WTC11 (cell line): ENCODE data around the gene EML6. TPM values are rescaled to one million over a fixed set of nuclear protein-coding genes. Genes with fewer than 3 reads are reported as not detected.

Source experiments
- ATAC-seq: fragments of 200-7000 bp; cut with Tn5 transposase; 2 replicates; pipeline ENCODE4 v1.10.0; 2021; ENCODE audit warnings: mild to moderate bottlenecking, moderate library complexity
- CTCF ChIA-PET: fragments of 300-600 bp; sonication (Branson Sonifier 250); formaldehyde crosslinking; loops from one replicate; lab custom pipeline; 2021; ENCODE audit warnings: antibody characterized with exemption; lab: Charles Lee
- POLR2A ChIA-PET: fragments of 350-600 bp; sonication (Branson Sonifier 250); formaldehyde crosslinking; loops from one replicate; lab custom pipeline; 2021; ENCODE audit warnings: antibody characterized with exemption; lab: Charles Lee
- DNase-seq: peaks from one replicate; pipeline ENCODE4 v3.0.0; 2021; ENCODE audit warnings: low spot score
- H3K27ac Mint-ChIP-seq: 2 replicates; pipeline ENCODE4 v1.8.0; 2021; ENCODE audit warnings: mixed read lengths
- H3K27me3 Mint-ChIP-seq: 2 replicates; pipeline ENCODE4 v1.8.0; 2021; ENCODE audit warnings: low read depth, mild to moderate bottlenecking, moderate library complexity, mixed read lengths
- H3K36me3 Mint-ChIP-seq: 2 replicates; pipeline ENCODE4 v1.8.0; 2021; ENCODE audit warnings: mixed read lengths
- H3K4me1 Mint-ChIP-seq: 2 replicates; pipeline ENCODE4 v1.8.0; 2022; ENCODE audit warnings: mixed read lengths
- H3K4me3 Mint-ChIP-seq: 2 replicates; pipeline ENCODE4 v1.8.0; 2021; ENCODE audit warnings: mild to moderate bottlenecking, moderate library complexity, mixed read lengths
- H3K9me3 Mint-ChIP-seq: 2 replicates; pipeline ENCODE4 v1.8.0; 2021; ENCODE audit warnings: mixed read lengths
- AR ChIP-seq: fragments of 250-450 bp; sonication (Bioruptor Pico); IDR thresholded peaks from 2 replicates; pipeline ENCODE4 v1.9.0; 2021; ENCODE audit warnings: mild to moderate bottlenecking
- ATF3 ChIP-seq: sonication (generic); formaldehyde crosslinking; conservative IDR thresholded peaks from 2 replicates; pipeline ENCODE4 v1.8.1; 2022; ENCODE audit warnings: mild to moderate bottlenecking, missing genetic modification reagents
- CREM ChIP-seq: sonication (generic); formaldehyde crosslinking; IDR thresholded peaks from 2 replicates; pipeline ENCODE4 v1.8.1; 2022; ENCODE audit warnings: mild to moderate bottlenecking, missing genetic modification reagents, moderate library complexity
- ERG ChIP-seq: fragments of 250-450 bp; sonication (Bioruptor Pico); IDR thresholded peaks from 2 replicates; pipeline ENCODE4 v1.8.0; 2021; ENCODE audit warnings: mild to moderate bottlenecking
- ETV6 ChIP-seq: sonication (generic); formaldehyde crosslinking; IDR thresholded peaks from 2 replicates; pipeline ENCODE4 v1.8.1; 2022; ENCODE audit warnings: mild to moderate bottlenecking, missing genetic modification reagents
- FOXP1 ChIP-seq: sonication (generic); formaldehyde crosslinking; IDR thresholded peaks from 2 replicates; pipeline ENCODE4 v1.8.0; 2022; ENCODE audit warnings: missing genetic modification reagents, mild to moderate bottlenecking, moderate library complexity, borderline replicate concordance
- HMGXB4 ChIP-seq: sonication (generic); formaldehyde crosslinking; IDR thresholded peaks from 2 replicates; pipeline ENCODE4 v1.8.1; 2023; ENCODE audit warnings: mild to moderate bottlenecking, moderate library complexity, missing genetic modification reagents
- MLX ChIP-seq: sonication (generic); formaldehyde crosslinking; IDR thresholded peaks from 2 replicates; pipeline ENCODE4 v1.8.1; 2023; ENCODE audit warnings: mild to moderate bottlenecking, missing genetic modification reagents, moderate library complexity
- MYBL2 ChIP-seq: sonication (generic); formaldehyde crosslinking; IDR thresholded peaks from 2 replicates; pipeline ENCODE4 v1.8.1; 2023; ENCODE audit warnings: mild to moderate bottlenecking, moderate library complexity, missing genetic modification reagents
- NFATC4 ChIP-seq: fragments of 250-450 bp; sonication (Bioruptor Pico); IDR thresholded peaks from 2 replicates; pipeline ENCODE4 v1.9.0; 2021; ENCODE audit warnings: mild to moderate bottlenecking
- NR2C2 ChIP-seq: sonication (generic); formaldehyde crosslinking; IDR thresholded peaks from 2 replicates; pipeline ENCODE4 v1.8.0; 2022; ENCODE audit warnings: mild to moderate bottlenecking, missing genetic modification reagents
- NR3C1 ChIP-seq: sonication (generic); formaldehyde crosslinking; conservative IDR thresholded peaks from 2 replicates; pipeline ENCODE4 v1.8.1; 2023; ENCODE audit warnings: low read depth, mild to moderate bottlenecking, missing genetic modification reagents
- OVOL2 ChIP-seq: fragments of 250-450 bp; sonication (Bioruptor Pico); IDR thresholded peaks from 2 replicates; pipeline ENCODE4 v1.9.0; 2021; ENCODE audit warnings: mild to moderate bottlenecking, borderline replicate concordance
- PREB ChIP-seq: sonication (generic); formaldehyde crosslinking; IDR thresholded peaks from 2 replicates; pipeline ENCODE4 v1.8.1; 2022; ENCODE audit warnings: mild to moderate bottlenecking, missing genetic modification reagents, moderate library complexity, borderline replicate concordance
- RORB ChIP-seq: fragments of 250-450 bp; sonication (Bioruptor Pico); IDR thresholded peaks from 2 replicates; pipeline ENCODE4 v1.9.0; 2021; ENCODE audit warnings: mild to moderate bottlenecking
- TCF7 ChIP-seq: sonication (generic); formaldehyde crosslinking; IDR thresholded peaks from 2 replicates; pipeline ENCODE4 v1.8.0; 2022; ENCODE audit warnings: mild to moderate bottlenecking, low read depth, missing genetic modification reagents, moderate library complexity
- TEAD1 ChIP-seq: sonication (generic); formaldehyde crosslinking; IDR thresholded peaks from 2 replicates; pipeline ENCODE4 v1.8.0; 2022; ENCODE audit warnings: mild to moderate bottlenecking, missing genetic modification reagents
- TEAD4 ChIP-seq: sonication (generic); formaldehyde crosslinking; IDR thresholded peaks from 2 replicates; pipeline ENCODE4 v1.8.0; 2022; ENCODE audit warnings: mild to moderate bottlenecking, missing genetic modification reagents
- USF1 ChIP-seq: sonication (generic); formaldehyde crosslinking; IDR thresholded peaks from 2 replicates; pipeline ENCODE4 v1.8.0; 2022; ENCODE audit warnings: mild to moderate bottlenecking, missing genetic modification reagents
- ZNF121 ChIP-seq: sonication (generic); formaldehyde crosslinking; IDR thresholded peaks from 2 replicates; pipeline ENCODE4 v1.8.0; 2023; ENCODE audit warnings: missing genetic modification reagents
- ZNF416 ChIP-seq: fragments of 250-450 bp; sonication (Bioruptor Pico); IDR thresholded peaks from 2 replicates; pipeline ENCODE4 v1.9.0; 2021; ENCODE audit warnings: mild to moderate bottlenecking, inconsistent platforms
- ZNF512 ChIP-seq: sonication (generic); formaldehyde crosslinking; IDR thresholded peaks from 2 replicates; pipeline ENCODE4 v1.8.1; 2022; ENCODE audit warnings: missing genetic modification reagents, borderline replicate concordance
- total RNA-seq: library from RNA; stranded (reverse); gene quantifications from 3 replicates; pipeline ENCODE4 v1.2.3, GENCODE V29; 2021

Gene EML6
- total RNA-seq, 1 experiment from 2014 or later = 2.1 TPM

GRCh38 chr2:54806975-54807374, 83.5 kb downstream of the EML6 start:
- Mint-ChIP-seq H3K4me3 (no peak overlapping the region), H3K36me3 (peaks cover 8% of the 10 kb centered on the region), H3K27me3 (no peaks in the 10 kb centered on the region; the same call in 1 of the 2 replicates), H3K27ac (no peak overlapping the region), H3K9me3 (peaks cover 12% of the 10 kb centered on the region), H3K4me1 (peaks cover 13% of the 10 kb centered on the region)
- no peak for ATAC-seq
- DNase-seq = no peak
- CTCF ChIA-PET = no interaction called here
- POLR2A ChIA-PET = interaction anchor here (0.6 kb wide), 1 partner anchor 63 kb away, joined by 4 read pairs; no protein-coding TSS in a partner anchor
- TF ChIP-seq TCF7 (CRISPR knock-in tag) = no peak
- TF ChIP-seq ZNF512 (CRISPR knock-in tag) = no peak
- no peak for TF ChIP-seq RORB (CRISPR knock-in tag)
- TF ChIP-seq USF1 (CRISPR knock-in tag) = no peak
- no peak for TF ChIP-seq ETV6 (CRISPR knock-in tag)
- TF ChIP-seq NR2C2 (CRISPR knock-in tag) = no peak
- TF ChIP-seq AR (CRISPR knock-in tag) = no peak

- ChIA-PET CTCF (no interaction called here), POLR2A (no interaction called here)
- Mint-ChIP-seq H3K9me3 (peaks cover 12% of the 10 kb centered on the region), H3K36me3 (peaks cover 8% of the 10 kb centered on the region), H3K4me1 (peaks cover 13% of the 10 kb centered on the region), H3K4me3 (no peak overlapping the region), H3K27me3 (no peaks in the 10 kb centered on the region; the same call in 1 of the 2 replicates), H3K27ac (no peak overlapping the region)
- no peak for DNase-seq
- TF ChIP-seq PREB (CRISPR knock-in tag) = no peak
- no peak for TF ChIP-seq ZNF416
- TF ChIP-seq TEAD1 (CRISPR knock-in tag) = no peak
- TF ChIP-seq USF1 (CRISPR knock-in tag) = no peak
- TF ChIP-seq NR3C1 (CRISPR knock-in tag) = no peak
- TF ChIP-seq NR2C2 (CRISPR knock-in tag) = no peak
- ATAC-seq = no peak
These were observed 85.2 kb downstream of the EML6 start for GRCh38 chr2:54808661-54809060.

GRCh38 chr2:54809819-54810218, 86.4 kb downstream of the EML6 start:
- ATAC-seq = no peak
- H3K27me3 Mint-ChIP-seq = no peaks in the 10 kb centered on the region; the same call in 1 of the 2 replicates
- POLR2A ChIA-PET = no interaction called here
- peaks cover 8% of the 10 kb centered on the region for H3K36me3 Mint-ChIP-seq
- no peak overlapping the region for H3K27ac Mint-ChIP-seq
- H3K4me3 Mint-ChIP-seq = no peak overlapping the region
- DNase-seq = no peak
- peaks cover 11% of the 10 kb centered on the region for H3K9me3 Mint-ChIP-seq
- CTCF ChIA-PET = no interaction called here
- H3K4me1 Mint-ChIP-seq = peaks cover 9% of the 10 kb centered on the region
- TF ChIP-seq NFATC4 (CRISPR knock-in tag) = no peak
- no peak for TF ChIP-seq ZNF121 (CRISPR knock-in tag)
- TF ChIP-seq MYBL2 (CRISPR knock-in tag) = no peak
- TF ChIP-seq OVOL2 = no peak
- no peak for TF ChIP-seq HMGXB4 (CRISPR knock-in tag)
- TF ChIP-seq ATF3 (CRISPR knock-in tag) = no peak
- no peak for TF ChIP-seq FOXP1 (CRISPR knock-in tag)
- TF ChIP-seq TEAD4 (CRISPR knock-in tag) = no peak
- TF ChIP-seq CREM = no peak
- no peak for TF ChIP-seq MLX (CRISPR knock-in tag)
- no peak for TF ChIP-seq ZNF416
- no peak for TF ChIP-seq ERG (CRISPR knock-in tag)
